Hepatocyte (in vitro differentiated cells): ENCODE measurements around the gene A4GNT.

ENCODE experiments used
- EZH2 ChIP-seq: fragments of 200-600 bp; sonication (generic); IDR thresholded peaks from 2 replicates; pipeline ENCODE4 v1.6.1; 2016; ENCODE audit warnings: antibody characterized with exemption, mild to moderate bottlenecking, borderline replicate concordance
- TF ChIP-seq, protein P1 (sequence below): fragments of 200-600 bp; sonication (generic); IDR thresholded peaks from 2 replicates; pipeline ENCODE4 v1.5.1; 2016; ENCODE audit warnings: antibody characterized with exemption, mild to moderate bottlenecking; ENCODE audit not compliant: poor library complexity

GRCh38 chr3:138140940-138141339 is 8.8 kb upstream of the A4GNT start:
- TF ChIP-seq, protein P1, sequence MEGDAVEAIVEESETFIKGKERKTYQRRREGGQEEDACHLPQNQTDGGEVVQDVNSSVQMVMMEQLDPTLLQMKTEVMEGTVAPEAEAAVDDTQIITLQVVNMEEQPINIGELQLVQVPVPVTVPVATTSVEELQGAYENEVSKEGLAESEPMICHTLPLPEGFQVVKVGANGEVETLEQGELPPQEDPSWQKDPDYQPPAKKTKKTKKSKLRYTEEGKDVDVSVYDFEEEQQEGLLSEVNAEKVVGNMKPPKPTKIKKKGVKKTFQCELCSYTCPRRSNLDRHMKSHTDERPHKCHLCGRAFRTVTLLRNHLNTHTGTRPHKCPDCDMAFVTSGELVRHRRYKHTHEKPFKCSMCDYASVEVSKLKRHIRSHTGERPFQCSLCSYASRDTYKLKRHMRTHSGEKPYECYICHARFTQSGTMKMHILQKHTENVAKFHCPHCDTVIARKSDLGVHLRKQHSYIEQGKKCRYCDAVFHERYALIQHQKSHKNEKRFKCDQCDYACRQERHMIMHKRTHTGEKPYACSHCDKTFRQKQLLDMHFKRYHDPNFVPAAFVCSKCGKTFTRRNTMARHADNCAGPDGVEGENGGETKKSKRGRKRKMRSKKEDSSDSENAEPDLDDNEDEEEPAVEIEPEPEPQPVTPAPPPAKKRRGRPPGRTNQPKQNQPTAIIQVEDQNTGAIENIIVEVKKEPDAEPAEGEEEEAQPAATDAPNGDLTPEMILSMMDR, result no peak
- no peak for TF ChIP-seq EZH2
